ENCODE results near the gene GSC2.
"Not testable (repeated sequence)": the region's sequence is repeated elsewhere in the genome, so short reads cannot be mapped to it uniquely, and the experiment has no call there.

GSC2 gene

GRCh38 chr22:19177164-19178064 is 27.3 kb upstream of the GSC2 start:
- DNase-seq = no peak

GRCh38 chr22:19176732-19177131 is 26.6 kb upstream of the GSC2 start:
- no peak for DNase-seq

GRCh38 chr22:19176175-19176643 is 26.1 kb upstream of the GSC2 start:
- no peak for DNase-seq

- DNase-seq = no peak
These were observed 25.6 kb upstream of the GSC2 start for GRCh38 chr22:19175602-19176174.

GRCh38 chr22:19175026-19175601 is 25.0 kb upstream of the GSC2 start:
- DNase-seq = no peak

GRCh38 chr22:19174106-19175025 is 24.3 kb upstream of the GSC2 start:
- DNase-seq = no peak

- DNase-seq = no peak
These were observed 23.2 kb upstream of the GSC2 start for GRCh38 chr22:19173047-19174035.

GRCh38 chr22:19172213-19173046 is 22.3 kb upstream of the GSC2 start:
- DNase-seq = no peak

- no peak for DNase-seq
These were observed 19.8 kb upstream of the GSC2 start for GRCh38 chr22:19169947-19170318.

GRCh38 chr22:19169002-19169946 is 19.2 kb upstream of the GSC2 start:
- no peak for DNase-seq

- no peak for DNase-seq
These were observed 18.2 kb upstream of the GSC2 start for GRCh38 chr22:19168088-19168890.

GRCh38 chr22:19167106-19167869 is 17.2 kb upstream of the GSC2 start:
- DNase-seq = no peak

- DNase-seq = no peak
These were observed 16.3 kb upstream of the GSC2 start for GRCh38 chr22:19166421-19166820.

- DNase-seq = no peak
These were observed 14.3 kb upstream of the GSC2 start for GRCh38 chr22:19164425-19164824.

- DNase-seq = not testable (repeated sequence)
These were observed 8.6 kb upstream of the GSC2 start for GRCh38 chr22:19158649-19159048.

GRCh38 chr22:19156109-19156508 is 6.0 kb upstream of the GSC2 start:
- DNase-seq = not testable (repeated sequence)

GRCh38 chr22:19152942-19153883 is 3.1 kb upstream of the GSC2 start:
- DNase-seq = no peak

Data from DMS153 (cell line).